OCI-LY1 (cell line): Measurements from ENCODE around the gene MAP7D2.

Experiments
- H2AFZ ChIP-seq: fragments of 200-600 bp; sonication (generic), shearing (Covaris generic); 2 replicates; pipeline ENCODE4 v1.6.0; 2014; ENCODE audit warnings: antibody characterized with exemption, mild to moderate bottlenecking, low read length
- H3F3A ChIP-seq: fragments of 200-600 bp; sonication (generic), shearing (Covaris generic); 2 replicates; pipeline ENCODE4 v1.6.0; 2014; ENCODE audit warnings: mild to moderate bottlenecking, antibody characterized with exemption, low read length, moderate library complexity; ENCODE audit not compliant: insufficient read depth
- H3K27ac ChIP-seq: fragments of 200-600 bp; sonication (generic); 2 replicates; pipeline ENCODE4 v1.5.1; 2014; ENCODE audit warnings: low read length, mixed run types, mild to moderate bottlenecking, low read depth; ENCODE audit not compliant: poor library complexity, severe bottlenecking
- H3K27me3 ChIP-seq: fragments of 200-600 bp; sonication (generic); 2 replicates; pipeline ENCODE4 v1.6.0; 2014; ENCODE audit warnings: antibody characterized with exemption, mild to moderate bottlenecking, low read length, moderate library complexity; ENCODE audit not compliant: insufficient read depth
- H3K36me3 ChIP-seq: fragments of 200-600 bp; sonication (generic); 2 replicates; pipeline ENCODE4 v1.6.1; 2014; ENCODE audit warnings: mild to moderate bottlenecking, antibody characterized with exemption, low read length, moderate library complexity, mixed read lengths; ENCODE audit not compliant: insufficient read depth
- H3K4me1 ChIP-seq: fragments of 200-600 bp; sonication (generic); 2 replicates; pipeline ENCODE4 v1.5.1; 2014; ENCODE audit warnings: mild to moderate bottlenecking, low read length, moderate library complexity; ENCODE audit not compliant: insufficient read depth, severe bottlenecking
- H3K4me2 ChIP-seq: fragments of 200-600 bp; sonication (generic), shearing (Covaris generic); 2 replicates; pipeline ENCODE4 v1.6.1; 2014; ENCODE audit warnings: low read length
- H3K4me3 ChIP-seq: fragments of 200-600 bp; sonication (generic); 2 replicates; pipeline ENCODE4 v1.5.1; 2014; ENCODE audit warnings: low read length, low read depth, mild to moderate bottlenecking, mixed read lengths; ENCODE audit not compliant: poor library complexity, severe bottlenecking
- H3K79me2 ChIP-seq: fragments of 200-600 bp; shearing (Covaris generic); 2 replicates; pipeline ENCODE4 v1.6.1; 2016; ENCODE audit warnings: mixed run types, low read length, mixed read lengths; ENCODE audit not compliant: insufficient read depth
- H3K9ac ChIP-seq: fragments of 200-600 bp; sonication (generic), shearing (Covaris generic); 2 replicates; pipeline ENCODE4 v1.6.1; 2014; ENCODE audit warnings: mild to moderate bottlenecking, low read length, mixed read lengths
- H3K9me2 ChIP-seq: fragments of 200-600 bp; sonication (generic), shearing (Covaris generic); 2 replicates; pipeline ENCODE4 v1.6.1; 2014; ENCODE audit warnings: low read depth, mild to moderate bottlenecking, low read length, mixed read lengths
- H3K9me3 ChIP-seq: fragments of 200-600 bp; shearing (Covaris generic); 2 replicates; pipeline ENCODE4 v1.6.1; 2014; ENCODE audit warnings: low read length, mixed read lengths
- H4K20me1 ChIP-seq: fragments of 200-600 bp; sonication (generic), shearing (Covaris generic); 2 replicates; pipeline ENCODE4 v1.6.0; 2016; ENCODE audit warnings: mild to moderate bottlenecking, low read length; ENCODE audit not compliant: insufficient read depth
- EZH2 ChIP-seq: fragments of 200-600 bp; sonication (generic), shearing (Covaris generic); IDR thresholded peaks from 2 replicates; pipeline ENCODE4 v1.8.0; 2017; ENCODE audit warnings: borderline replicate concordance, mixed run types, mild to moderate bottlenecking, antibody characterized with exemption, low read length, moderate library complexity, mixed read lengths
- TF ChIP-seq, protein P1 (sequence below): fragments of 200-600 bp; sonication (generic), shearing (Covaris generic); IDR thresholded peaks from 2 replicates; pipeline ENCODE4 v1.5.1; 2017; ENCODE audit warnings: mild to moderate bottlenecking, antibody characterized with exemption, low read length, moderate library complexity, mixed read lengths

The MAP7D2 gene

DNA sequence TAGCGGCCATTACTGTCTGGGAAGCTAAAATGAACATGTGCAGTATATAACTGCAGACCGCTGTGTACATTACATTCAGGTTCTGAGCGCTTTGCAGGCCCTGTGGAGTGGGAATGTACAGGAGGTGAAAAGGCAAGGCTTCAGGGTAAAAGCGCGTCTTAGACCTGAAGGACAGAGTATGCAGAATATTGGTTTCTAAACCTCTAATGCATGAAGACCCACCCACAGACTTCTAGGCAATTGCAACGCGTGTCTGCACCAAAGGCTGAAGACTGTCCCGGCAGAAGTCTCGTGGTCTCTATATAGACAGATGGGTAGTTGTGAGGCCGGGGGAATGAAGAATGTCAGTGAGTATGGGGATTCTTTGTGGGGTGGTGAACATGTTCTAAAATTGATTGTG lies 5.4 kb downstream of the MAP7D2 start:
- Histone ChIP-seq H3K27ac (no peak overlapping the region), H4K20me1 (no peaks in the 10 kb centered on the region), H3K36me3 (no peaks in the 10 kb centered on the region), H3K9me2 (no peaks in the 10 kb centered on the region), H3K79me2 (no peaks in the 10 kb centered on the region), H3F3A (no peaks in the 10 kb centered on the region), H3K9me3 (no peaks in the 10 kb centered on the region), H2AFZ (no peak overlapping the region), H3K4me3 (no peak overlapping the region), H3K4me1 (no peaks in the 10 kb centered on the region), H3K9ac (no peak overlapping the region), H3K27me3 (no peaks in the 10 kb centered on the region), H3K4me2 (no peak overlapping the region)
- TF ChIP-seq EZH2 = no peak
- TF ChIP-seq, protein P1, sequence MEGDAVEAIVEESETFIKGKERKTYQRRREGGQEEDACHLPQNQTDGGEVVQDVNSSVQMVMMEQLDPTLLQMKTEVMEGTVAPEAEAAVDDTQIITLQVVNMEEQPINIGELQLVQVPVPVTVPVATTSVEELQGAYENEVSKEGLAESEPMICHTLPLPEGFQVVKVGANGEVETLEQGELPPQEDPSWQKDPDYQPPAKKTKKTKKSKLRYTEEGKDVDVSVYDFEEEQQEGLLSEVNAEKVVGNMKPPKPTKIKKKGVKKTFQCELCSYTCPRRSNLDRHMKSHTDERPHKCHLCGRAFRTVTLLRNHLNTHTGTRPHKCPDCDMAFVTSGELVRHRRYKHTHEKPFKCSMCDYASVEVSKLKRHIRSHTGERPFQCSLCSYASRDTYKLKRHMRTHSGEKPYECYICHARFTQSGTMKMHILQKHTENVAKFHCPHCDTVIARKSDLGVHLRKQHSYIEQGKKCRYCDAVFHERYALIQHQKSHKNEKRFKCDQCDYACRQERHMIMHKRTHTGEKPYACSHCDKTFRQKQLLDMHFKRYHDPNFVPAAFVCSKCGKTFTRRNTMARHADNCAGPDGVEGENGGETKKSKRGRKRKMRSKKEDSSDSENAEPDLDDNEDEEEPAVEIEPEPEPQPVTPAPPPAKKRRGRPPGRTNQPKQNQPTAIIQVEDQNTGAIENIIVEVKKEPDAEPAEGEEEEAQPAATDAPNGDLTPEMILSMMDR = no peak

DNA sequence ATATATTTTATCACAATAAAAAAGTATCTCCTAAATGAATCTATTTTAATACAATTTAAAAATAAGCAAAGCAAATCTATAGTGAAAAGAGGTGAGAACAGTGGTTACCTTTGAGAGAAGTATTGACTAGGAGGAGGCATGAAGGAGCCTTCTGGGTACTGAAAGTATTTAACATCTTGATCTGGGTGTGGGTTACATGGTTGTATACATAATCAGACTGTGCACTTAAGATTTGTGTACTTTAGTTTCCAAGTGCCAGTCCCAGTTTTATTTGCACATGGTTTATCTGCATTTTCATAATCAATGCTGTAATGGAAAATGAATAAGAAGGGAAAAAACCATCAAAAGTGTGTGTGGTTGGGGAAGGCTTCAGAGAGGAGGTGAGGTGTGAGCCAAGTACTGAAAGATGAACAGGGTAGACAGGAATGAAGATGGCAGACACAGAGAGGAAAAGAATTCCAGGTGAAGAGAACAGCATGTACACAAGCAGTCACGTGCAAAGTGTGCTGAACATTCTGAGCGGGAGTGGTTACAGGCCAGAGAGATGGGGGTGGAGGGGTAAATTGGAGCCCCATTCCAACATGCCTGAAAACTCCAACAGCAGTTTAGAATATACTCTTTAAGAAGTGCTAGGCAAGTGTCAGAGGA lies 14.6 kb downstream of the MAP7D2 start:
- no peaks in the 10 kb centered on the region for H3K79me2 ChIP-seq
- no peaks in the 10 kb centered on the region for H3K4me1 ChIP-seq
- H3K9me3 ChIP-seq = no peaks in the 10 kb centered on the region

DNA sequence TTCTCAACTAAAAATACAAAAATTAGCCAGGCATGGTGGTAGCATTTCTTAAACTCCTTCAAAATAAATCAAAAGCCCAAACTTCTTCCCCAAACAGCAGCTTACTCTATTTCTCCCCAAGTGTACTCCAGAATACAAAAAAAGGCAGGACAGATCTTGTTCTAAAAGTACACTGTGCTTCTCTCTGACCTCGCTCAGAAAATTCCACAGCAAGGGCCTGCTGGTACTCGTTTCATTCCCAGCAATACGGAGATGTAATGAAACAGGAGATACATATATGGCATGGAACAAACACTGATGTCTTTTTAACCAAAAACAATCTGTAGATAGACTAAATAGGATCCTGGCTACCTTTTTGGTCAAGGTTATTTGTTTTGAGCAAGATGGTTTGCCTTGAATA lies 25.2 kb downstream of the MAP7D2 start:
- TF ChIP-seq, protein P1 = no peak
- TF ChIP-seq EZH2 = no peak
- H3K9me3 ChIP-seq = no peaks in the 10 kb centered on the region

More for the DNA sequence above, 14.6 kb downstream of the MAP7D2 start:
- Histone ChIP-seq H3K9ac (no peak overlapping the region), H3K27me3 (no peaks in the 10 kb centered on the region), H2AFZ (no peak overlapping the region), H3K9me2 (no peaks in the 10 kb centered on the region), H3K4me3 (no peak overlapping the region), H3K36me3 (no peaks in the 10 kb centered on the region), H4K20me1 (no peaks in the 10 kb centered on the region), H3F3A (no peaks in the 10 kb centered on the region), H3K27ac (no peak overlapping the region), H3K4me2 (no peak overlapping the region)
- TF ChIP-seq, protein P1 = no peak
- no peak for TF ChIP-seq EZH2

More for the DNA sequence above, 25.2 kb downstream of the MAP7D2 start:
- no peaks in the 10 kb centered on the region for H3F3A ChIP-seq
- no peaks in the 10 kb centered on the region for H3K79me2 ChIP-seq
- H3K4me3 ChIP-seq = no peak overlapping the region
- H3K4me2 ChIP-seq = no peak overlapping the region
- no peak overlapping the region for H3K27ac ChIP-seq
- H3K4me1 ChIP-seq = no peaks in the 10 kb centered on the region
- H3K9me2 ChIP-seq = no peaks in the 10 kb centered on the region
- H4K20me1 ChIP-seq = no peaks in the 10 kb centered on the region
- H3K36me3 ChIP-seq = no peaks in the 10 kb centered on the region
- H3K9ac ChIP-seq = no peak overlapping the region
- no peak overlapping the region for H2AFZ ChIP-seq
- no peaks in the 10 kb centered on the region for H3K27me3 ChIP-seq
